ENCODE measurements around the gene PRR14. TPM values are rescaled to one million over a fixed set of nuclear protein-coding genes. Genes with fewer than 3 reads are reported as not detected.

Gene PRR14
- total RNA-seq (2013; cell fraction: nucleolus; rRNA removed), result 26.8 and 27.4 TPM in 2 replicates
- 16.3 and 18.8 TPM in 2 replicates for total RNA-seq (2014; rRNA removed)
- 8.4 and 9.4 TPM in 2 replicates for total RNA-seq (2014; rRNA removed; fragmentation: Illumina TruSeq; extraction: Trizol)
- 58.5 and 66.8 TPM in 2 replicates for total RNA-seq (2021)
- 15.9 TPM for polyA plus RNA-seq (2011; ENCODE audit: low read depth)
- polyA plus RNA-seq (2011; rRNA removed), result 8.7 and 12.3 TPM in 2 replicates
- 11.7 and 12.4 TPM in 2 replicates for polyA plus RNA-seq (2011; cell fraction: cytosol; rRNA removed)
- 72.9 and 93.5 TPM in 2 replicates for polyA plus RNA-seq (2011; cell fraction: nucleus; rRNA removed)
- polyA plus RNA-seq (2012), result 37.7 and 38.0 TPM in 2 replicates
- polyA plus RNA-seq (2014; fragmentation: Illumina TruSeq; extraction: Trizol), result 15.6 and 19.5 TPM in 2 replicates
- 1 to 10 TPM; 2.5 to 8.7 TPM for polyA plus RNA-seq (2014; fragmentation: Nextera tagmentation; extraction: Ambion mirVana)
- 41.3 and 43.5 TPM in 2 replicates for polyA plus RNA-seq (2014; rRNA removed)
- polyA plus RNA-seq (2016; fragmentation: Nextera tagmentation; extraction: Ambion mirVana), result 10 to 100 TPM; 28.9 to 31.9 TPM
- polyA minus RNA-seq (2011; rRNA and poly(A)+ RNA removed), result 6.6 and 7.9 TPM in 2 replicates
- polyA minus RNA-seq (2011; cell fraction: cytosol; rRNA and poly(A)+ RNA removed), result 9.4 and 10.1 TPM in 2 replicates
- polyA minus RNA-seq (2011; cell fraction: nucleus; rRNA and poly(A)+ RNA removed), result 23.7 and 35.2 TPM in 2 replicates
- percentile 75 among the genes with signal in this experiment for Bru-seq, nascent RNA
- BruChase-seq, experiment 1, labeled RNA remaining after a 6-hour chase, result percentile 81 among the genes with signal in this experiment
- percentile 82 among the genes with signal in this experiment for BruChase-seq, experiment 2, labeled RNA remaining after a 2-hour chase
- long read RNA-seq, experiment 1, partial matches to known transcripts, result 4 of 10 reads
- long read RNA-seq, experiment 1, other reads (novel, unspliced or antisense), result 3 of 10 reads
- long read RNA-seq, experiment 2, partial matches to known transcripts, result 2 of 4 reads
- long read RNA-seq, experiment 2, other reads (novel, unspliced or antisense), result 1 of 4 reads

DNA sequence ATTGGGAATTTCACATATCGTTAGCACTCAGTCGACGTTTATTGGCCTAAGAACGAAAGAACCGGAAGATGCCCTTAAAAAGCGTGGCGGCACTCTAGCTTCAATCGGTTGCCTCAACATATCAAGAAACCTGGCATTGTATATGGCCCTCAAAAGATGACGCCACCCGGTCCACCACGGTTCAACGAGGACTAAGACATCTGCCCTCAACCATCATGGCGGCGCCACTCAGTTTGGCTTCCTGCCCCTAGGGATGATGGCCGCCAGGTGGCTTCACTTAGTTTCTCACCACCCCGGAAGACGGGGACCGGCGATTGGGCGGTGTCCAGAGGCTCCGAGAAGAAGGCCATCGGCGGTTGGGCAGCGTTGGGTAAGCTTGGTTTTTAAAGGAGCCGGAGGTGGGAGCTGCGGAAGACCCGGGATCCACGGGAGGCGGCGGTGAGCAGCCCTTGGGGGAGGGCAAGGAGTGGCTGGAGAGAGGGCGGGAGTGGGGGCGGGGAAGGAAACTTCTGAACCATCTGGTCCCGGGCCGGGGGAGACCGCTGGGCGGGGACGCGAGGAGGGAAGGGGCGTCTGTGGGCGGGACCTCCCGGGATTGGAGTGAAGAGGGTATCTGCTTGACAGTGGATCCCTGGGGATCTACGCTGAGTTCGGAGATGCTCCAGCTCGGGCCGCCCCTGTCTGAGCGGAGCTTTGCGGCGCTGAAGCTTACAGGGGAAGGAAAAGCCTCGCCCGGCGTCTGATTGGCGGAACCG is at the start of gene PRR14:
TSS of gene PRR14 (plus strand) at position 592 of the 755 bp plus-strand sequence. CDS start 686 bp downstream, outside the sequence.
- peak within 1 kb of the TSS; percentile 91 for H3K27ac ChIP-seq (ENCODE audit: control insufficient read depth, insufficient read depth)
- CTCF ChIA-PET, result interaction anchor here (0.6 to 3.1 kb wide), 13 partner anchors 9 to 239 kb away, joined by 3 to 24 read pairs (median 3); partner anchors contain the start of gene PHKG2
- SMC1A ChIA-PET (ENCODE audit: uncharacterized antibody, unreplicated experiment), result interaction anchor here (0.7 to 1.8 kb wide), 10 partner anchors 8 to 559 kb away, joined by 3 to 11 read pairs (median 4); partner anchors contain the start of genes FBRS and TBX6
- H2AFZ ChIP-seq (ENCODE audit: control insufficient read depth, low read depth, low read length), result peak within 1 kb of the TSS; percentile 99
- peak within 1 kb of the TSS; percentile 96 for H3K9ac ChIP-seq (ENCODE audit: control insufficient read depth, insufficient read depth, low read length)
- no peaks in the 10 kb centered on the region for H4K20me1 ChIP-seq (ENCODE audit: control insufficient read depth, insufficient read depth)
- in situ Hi-C loops (cut with MboI), result loop anchor here (25.0 kb wide), 1 partner anchor 1237 kb away; no protein-coding TSS in a partner anchor
- intact Hi-C loops (cut with micrococcal nuclease; ENCODE audit: unreplicated experiment), result loop anchor here (1.0 to 10.0 kb wide), 4 partner anchors 8 to 274 kb away; partner anchors contain the start of genes BCL7C, CTF1, FBRS and FBXL19
- POLR2A ChIA-PET, result interaction anchor here (0.5 to 2.5 kb wide), 15 partner anchors 9 to 996 kb away, joined by 3 to 22 read pairs (median 3); partner anchors contain the start of genes ALDOA, FBRS and KCTD13
- peak within 1 kb of the TSS; percentile 95 for H3K4me2 ChIP-seq (ENCODE audit: control insufficient read depth, insufficient read depth)
- ATAC-seq, result peak; percentile 88
- peaks cover 21% of the 10 kb centered on the region for H3K79me2 ChIP-seq (ENCODE audit: control insufficient read depth, insufficient read depth, low read length)
- DNase-seq (ENCODE audit: low read depth, low spot score), result peak; percentile 98
- BruUV-seq (replicated peaks), result no TSS peak
- 3% methylated on average over 44 of the region's 53 CpGs for WGBS (ENCODE audit: insufficient coverage, insufficient replicate concordance, low lambda C conversion rate, missing lambda C conversion rate)
- peak; percentile 98 for FAIRE-seq
- peaks cover 11 to 15% of the 10 kb centered on the region in 2 experiments for H3K36me3 ChIP-seq (ENCODE audit: control insufficient read depth in 2 of 2, insufficient read depth in 2 of 2, low read length in 1 of 2)
- no peaks in the 10 kb centered on the region for H3K27me3 ChIP-seq (replicated peaks in 1 of 2; ENCODE audit: control insufficient read depth in 2 of 2, insufficient read depth in 2 of 2, low read length in 1 of 2)
- H3K9me3 ChIP-seq (replicated peaks; ENCODE audit: control insufficient read depth, insufficient read depth, low read length), result no peaks in the 10 kb centered on the region
- peak within 1 kb of the TSS; percentile 100 for H3K4me3 ChIP-seq
- peaks cover 15% of the 10 kb centered on the region for H3K4me1 ChIP-seq (ENCODE audit: control insufficient read depth, insufficient read depth, low read length)
- RAD21 ChIA-PET (ENCODE audit: unreplicated experiment), result interaction anchor here (0.7 to 2.3 kb wide), 12 partner anchors 8 to 221 kb away, joined by 3 to 13 read pairs (median 6); partner anchors contain the start of genes DCTPP1, FBRS, ZNF689 and ZNF764
- TF ChIP-seq CHD1 (IDR thresholded peaks at IDR 0.05; ENCODE audit: low read depth, low read length) (0 out of 2 replicates have a peak, but pooled peaks have one; percentile 36), TCF12 (IDR thresholded peaks at IDR 0.05; ENCODE audit: low read depth, low read length) (peak; percentile 11; the same call in 1 of the 2 replicates), HCFC1 (IDR thresholded peaks at IDR 0.05; ENCODE audit: low read length) (peak; percentile 97), ATF7 (IDR thresholded peaks at IDR 0.05; ENCODE audit: low read depth) (peak; percentile 97), ZNF24 (IDR thresholded peaks at IDR 0.05) (no peak), NFIC (IDR thresholded peaks at IDR 0.05; ENCODE audit: low read depth, low read length) (no peak), SIN3A (IDR thresholded peaks at IDR 0.05; ENCODE audit: low read depth, low read length) (0 out of 2 replicates have a peak, but pooled peaks have one; percentile 45), EGR1 (IDR thresholded peaks at IDR 0.05; ENCODE audit: borderline replicate concordance in 1 of 2, low read depth in 2 of 2, low read length in 2 of 2) (peak in 1 of 2 experiments; percentile 49; a peak in 1 of 3 replicates), IKZF2 (IDR thresholded peaks at IDR 0.05) (peak; percentile 79 to 86; a peak in 2 of 4 replicates), SUZ12 (IDR thresholded peaks at IDR 0.05; ENCODE audit: unreplicated experiment) (no peak), CBFB (IDR thresholded peaks at IDR 0.05; ENCODE audit: low read depth) (no peak), HDGF (IDR thresholded peaks at IDR 0.05) (peak; percentile 56; the same call in 1 of the 2 replicates), NR2C1 (IDR thresholded peaks at IDR 0.05) (peak; percentile 94), YY1 (IDR thresholded peaks at IDR 0.05; ENCODE audit: low read depth, low read length) (peak; percentile 100), CBX3 (IDR thresholded peaks at IDR 0.05; ENCODE audit: borderline replicate concordance, low read depth) (no peak), EED (IDR thresholded peaks at IDR 0.05; ENCODE audit: low read depth) (peak; percentile 81), MEF2B (IDR thresholded peaks at IDR 0.05; ENCODE audit: partially characterized antibody, poor library complexity, severe bottlenecking) (peak; percentile 44), NFYA (IDR thresholded peaks at IDR 0.05; ENCODE audit: borderline replicate concordance, low read depth, low read length) (peak; percentile 92)
- TF ChIP-seq, protein P1, sequence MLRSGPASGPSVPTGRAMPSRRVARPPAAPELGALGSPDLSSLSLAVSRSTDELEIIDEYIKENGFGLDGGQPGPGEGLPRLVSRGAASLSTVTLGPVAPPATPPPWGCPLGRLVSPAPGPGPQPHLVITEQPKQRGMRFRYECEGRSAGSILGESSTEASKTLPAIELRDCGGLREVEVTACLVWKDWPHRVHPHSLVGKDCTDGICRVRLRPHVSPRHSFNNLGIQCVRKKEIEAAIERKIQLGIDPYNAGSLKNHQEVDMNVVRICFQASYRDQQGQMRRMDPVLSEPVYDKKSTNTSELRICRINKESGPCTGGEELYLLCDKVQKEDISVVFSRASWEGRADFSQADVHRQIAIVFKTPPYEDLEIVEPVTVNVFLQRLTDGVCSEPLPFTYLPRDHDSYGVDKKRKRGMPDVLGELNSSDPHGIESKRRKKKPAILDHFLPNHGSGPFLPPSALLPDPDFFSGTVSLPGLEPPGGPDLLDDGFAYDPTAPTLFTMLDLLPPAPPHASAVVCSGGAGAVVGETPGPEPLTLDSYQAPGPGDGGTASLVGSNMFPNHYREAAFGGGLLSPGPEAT (IDR thresholded peaks at IDR 0.05; ENCODE audit: low read depth), result peak; percentile 85
